GM12878 (cell line): ENCODE measurements around the gene POT1. TPM values are rescaled to one million over a fixed set of nuclear protein-coding genes. Genes with fewer than 3 reads are reported as not detected.

Source experiments
- ATAC-seq: fragments of 200-7000 bp; cut with Tn5 transposase; 3 replicates; pipeline ENCODE4 v1.9.1; 2020; ENCODE audit warnings: mild to moderate bottlenecking, moderate library complexity
- BruUV-seq: library from RNA; stranded (reverse); fragments of 400-500 nt; replicated peaks from 2 replicates; lab custom pipeline; 2021; lab: Mats Ljungman, UMichigan
- CTCF ChIA-PET: fragments of 300-600 bp; sonication (Branson Sonifier 250); formaldehyde crosslinking; extraction: SDS; loops from one replicate; lab custom pipeline; 2021; ENCODE audit warnings: inconsistent platforms; lab: Yijun Ruan, JAX
- POLR2A ChIA-PET: fragments of 350-600 bp; formaldehyde crosslinking; extraction: SDS; loops from one replicate; lab custom pipeline; 2021; ENCODE audit warnings: inconsistent platforms; lab: Charles Lee
- RAD21 ChIA-PET: fragments of 300-600 bp; sonication (Branson Sonifier 250); formaldehyde crosslinking; loops from one replicate; lab custom pipeline; 2023; ENCODE audit warnings: antibody characterized with exemption; ENCODE audit not compliant: unreplicated experiment; lab: Charles Lee
- SMC1A ChIA-PET: fragments of 300-600 bp; sonication (Branson Sonifier 250); formaldehyde crosslinking; loops from one replicate; lab custom pipeline; 2023; ENCODE audit not compliant: unreplicated experiment, uncharacterized antibody; lab: Charles Lee
- DNase-seq: peaks from one replicate; pipeline ENCODE4 v3.0.0-alpha.2; 2011; ENCODE audit warnings: low read depth, low spot score
- FAIRE-seq: peaks from 3 replicates; lab custom pipeline; 2011; peaks lifted over from hg19 to GRCh38; lab: Jason Lieb, UNC
- H2AFZ ChIP-seq: 2 replicates; pipeline ENCODE4 v1.6.0; 2011; ENCODE audit warnings: low read depth, low read length, control low read depth; ENCODE audit not compliant: control insufficient read depth
- H3K27ac ChIP-seq: 2 replicates; pipeline ENCODE4 v1.5.1; 2011; ENCODE audit warnings: control low read depth; ENCODE audit not compliant: control insufficient read depth, insufficient read depth
- H3K27me3 ChIP-seq, 2 experiments: replicated peaks in 1 of 2; 2 replicates each; pipeline versions ENCODE4 v1.6.0 to v1.6.1; 2011; ENCODE audit warnings: low read length in 1 of 2; ENCODE audit not compliant: control insufficient read depth in 2 of 2, insufficient read depth in 2 of 2
- H3K36me3 ChIP-seq, 2 experiments: 2 replicates each; pipeline ENCODE4 v1.5.1; 2011; ENCODE audit warnings: low read length in 1 of 2; ENCODE audit not compliant: control insufficient read depth in 2 of 2, insufficient read depth in 2 of 2
- H3K4me1 ChIP-seq: 2 replicates; pipeline ENCODE4 v1.6.1; 2011; ENCODE audit warnings: mild to moderate bottlenecking, low read length, moderate library complexity, mixed read lengths; ENCODE audit not compliant: control insufficient read depth, insufficient read depth
- H3K4me2 ChIP-seq: 2 replicates; pipeline ENCODE4 v1.6.0; 2011; ENCODE audit warnings: control low read depth; ENCODE audit not compliant: control insufficient read depth, insufficient read depth
- H3K4me3 ChIP-seq: fragments of 200-600 bp; sonication (generic); 2 replicates; pipeline ENCODE4 v1.5.1; 2016
- H3K79me2 ChIP-seq: 2 replicates; pipeline ENCODE4 v1.6.0; 2011; ENCODE audit warnings: low read length; ENCODE audit not compliant: control insufficient read depth, insufficient read depth
- H3K9ac ChIP-seq: 2 replicates; pipeline ENCODE4 v1.8.0; 2011; ENCODE audit warnings: low read length, control low read depth, mixed read lengths; ENCODE audit not compliant: control insufficient read depth, insufficient read depth
- H3K9me3 ChIP-seq: replicated peaks from 3 replicates; pipeline ENCODE4 v1.5.1; 2011; ENCODE audit warnings: mild to moderate bottlenecking, low read length; ENCODE audit not compliant: control insufficient read depth, insufficient read depth
- H4K20me1 ChIP-seq: 2 replicates; pipeline ENCODE4 v1.6.0; 2011; ENCODE audit not compliant: control insufficient read depth, insufficient read depth
- BHLHE40 ChIP-seq, 2 experiments: fragments of 450-650 bp in 1 of 2; IDR thresholded peaks; 2 replicates each; pipeline ENCODE4 v1.6.1; 2011 to 2017; ENCODE audit warnings: low read depth in 2 of 2, borderline replicate concordance in 1 of 2, improper control_type of control experiment in 1 of 2, low read length in 1 of 2, mild to moderate bottlenecking in 1 of 2
- EP300 ChIP-seq, 2 experiments: fragments of 150-350 bp in 1 of 2; IDR thresholded peaks; 2 replicates each; pipeline ENCODE4 v1.6.1; 2011 to 2012; ENCODE audit warnings: low read depth in 2 of 2, low read length in 2 of 2, borderline replicate concordance in 1 of 2, improper control_type of control experiment in 1 of 2, inconsistent platforms in 1 of 2; ENCODE audit not compliant: control insufficient read depth in 1 of 2
- RB1 ChIP-seq: fragments of 450-650 bp; formaldehyde crosslinking; IDR thresholded peaks from 2 replicates; pipeline ENCODE4 v1.6.1; 2017; ENCODE audit warnings: mild to moderate bottlenecking, borderline replicate concordance
- RCOR1 ChIP-seq: conservative IDR thresholded peaks from 2 replicates; pipeline ENCODE4 v1.6.1; 2012; ENCODE audit warnings: low read depth, low read length, improper control_type of control experiment
- RUNX3 ChIP-seq: IDR thresholded peaks from 2 replicates; pipeline ENCODE4 v1.6.1; 2012; ENCODE audit warnings: low read length, inconsistent platforms
- SIX5 ChIP-seq: IDR thresholded peaks from 2 replicates; pipeline ENCODE4 v1.6.1; 2011; ENCODE audit warnings: mild to moderate bottlenecking, low read depth, low read length, moderate library complexity; ENCODE audit not compliant: severe bottlenecking
- SMAD1 ChIP-seq: fragments of 450-650 bp; IDR thresholded peaks from 2 replicates; pipeline ENCODE4 v1.6.1; 2018; ENCODE audit warnings: mild to moderate bottlenecking, low read depth; ENCODE audit not compliant: partially characterized antibody
- SMARCA5 ChIP-seq: fragments of 450-650 bp; IDR thresholded peaks from 2 replicates; pipeline ENCODE4 v1.6.1; 2017; ENCODE audit warnings: mild to moderate bottlenecking
- SMC3 ChIP-seq: IDR thresholded peaks from 2 replicates; pipeline ENCODE4 v1.6.1; 2011; ENCODE audit warnings: low read length, improper control_type of control experiment, borderline replicate concordance
- SRF ChIP-seq, 2 experiments: IDR thresholded peaks; 2 replicates each; pipeline ENCODE4 v1.6.1; 2011; ENCODE audit warnings: low read depth in 2 of 2, low read length in 2 of 2, mild to moderate bottlenecking in 1 of 2, moderate library complexity in 1 of 2
- WRNIP1 ChIP-seq: IDR thresholded peaks from 2 replicates; pipeline ENCODE4 v1.6.1; 2011; ENCODE audit warnings: low read depth, low read length, improper control_type of control experiment, borderline replicate concordance
- WGBS: methylation state at CpG from one replicate; pipeline ENCODE4 v1.1.6; 2016; ENCODE audit warnings: low lambda C conversion rate; ENCODE audit not compliant: insufficient replicate concordance, insufficient coverage; ENCODE audit errors: missing lambda C conversion rate; 5-methylcytosine and 5-hydroxymethylcytosine counted together
- in situ Hi-C: fragments of 300-500 bp; cut with MboI; formaldehyde crosslinking; loops from 9 replicates; pipeline ENCODE4 v1.14.3; 2018; ENCODE audit warnings: mixed read lengths
- intact Hi-C: fragments of 100-400 bp; cut with micrococcal nuclease; formaldehyde crosslinking; loops from one replicate; pipeline ENCODE4 v1.14.2; 2022; ENCODE audit not compliant: unreplicated experiment
- polyA plus RNA-seq, 11 experiments: library from polyadenylated mRNA; depleted of rRNA in 4 of 11; unstranded in 6 of 11; stranded (reverse) in 5 of 11; fragments of >200 nt; fragmentation: Nextera tagmentation in 4 of 11; fragmentation: Illumina TruSeq in 1 of 11; extraction: Ambion mirVana in 4 of 11; extraction: Trizol in 1 of 11; gene quantifications; 1 replicate in 1 of 11; 2 replicates in 10 of 11; pipeline versions ENCODE4 v1.2.1 to v1.2.3, GENCODE V29; 2011 to 2016; ENCODE audit warnings: inconsistent platforms in 2 of 11, missing spikeins in 2 of 11, low read depth in 1 of 11
- total RNA-seq, 4 experiments: library from RNA; depleted of rRNA in 3 of 4; stranded (reverse); fragments of >200 nt in 3 of 4; fragmentation: Illumina TruSeq in 1 of 4; extraction: Trizol in 1 of 4; gene quantifications; 2 replicates each; pipeline versions ENCODE4 v1.2.1 to v1.2.3, GENCODE V29; 2013 to 2021
- TF ChIP-seq, protein P1 (sequence below): fragments of 450-650 bp; formaldehyde crosslinking; IDR thresholded peaks from 2 replicates; pipeline ENCODE4 v1.4.0; 2020; ENCODE audit warnings: mild to moderate bottlenecking, moderate library complexity

Gene POT1
- total and polyA plus RNA-seq, 10 of the 15 experiments (the other 5 are each of a cell fraction or from before 2014, with no cell fraction given), result 16.3 to 87.0 (median 33.9) TPM

GRCh38 chr7:124810605-124811004, 119.0 kb downstream of the POT1 start:
- FAIRE-seq, result no peak
- Histone ChIP-seq H3K79me2 (no peaks in the 10 kb centered on the region), H3K4me3 (no peak overlapping the region), H3K4me2 (no peak overlapping the region), H3K27me3 (no peaks in the 10 kb centered on the region), H3K27ac (no peak overlapping the region), H3K4me1 (no peaks in the 10 kb centered on the region), H3K9me3 (no peaks in the 10 kb centered on the region), H3K9ac (no peak overlapping the region), H2AFZ (no peak overlapping the region), H3K36me3 (no peaks in the 10 kb centered on the region), H4K20me1 (no peaks in the 10 kb centered on the region)
- ATAC-seq, result no peak
- BruUV-seq, result no TSS peak
- 31% methylated on average over 3 of the region's 3 CpGs for WGBS
- ChIA-PET SMC1A (no interaction called here), CTCF (interaction anchor here (1.0 kb wide), 1 partner anchor 20 kb away, joined by 4 read pairs; no protein-coding TSS in a partner anchor), RAD21 (no interaction called here), POLR2A (no interaction called here)
- no peak for TF ChIP-seq RUNX3
- TF ChIP-seq SMC3, result no peak
- TF ChIP-seq SRF (IDR thresholded peaks at IDR 0.05; ENCODE audit: low read depth in 2 of 2, low read length in 2 of 2), result no peak
- TF ChIP-seq BHLHE40 (IDR thresholded peaks at IDR 0.05; ENCODE audit: borderline replicate concordance in 1 of 2, low read depth in 2 of 2, low read length in 1 of 2), result no peak
- no peak for TF ChIP-seq WRNIP1
- TF ChIP-seq RCOR1, result no peak
- intact Hi-C loops (no loop called here), in situ Hi-C loops (no loop called here)
- DNase-seq, result no peak

DNA sequence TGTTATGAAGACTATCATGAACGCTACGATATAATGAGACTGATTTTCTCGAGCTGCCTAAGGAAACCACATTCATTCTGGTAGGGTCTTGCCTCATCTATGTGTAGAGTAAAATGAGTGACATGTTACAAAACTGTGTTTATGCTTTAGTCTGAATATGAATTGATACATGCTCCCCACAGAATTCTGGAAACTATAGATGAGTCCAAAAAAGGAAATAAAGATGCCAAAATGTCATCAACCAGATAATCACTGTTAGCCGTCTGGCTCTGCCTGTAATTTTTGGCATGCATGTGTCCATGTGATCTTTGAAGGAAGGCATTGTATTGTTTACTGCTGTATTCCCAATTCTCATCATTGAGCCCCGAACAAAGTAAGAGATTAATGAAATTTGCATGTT, 121.4 kb downstream of the POT1 start:
- WGBS, result 28% methylated on average over 5 of the region's 5 CpGs
- RAD21 ChIA-PET, result no interaction called here
- TF ChIP-seq EP300 (IDR thresholded peaks at IDR 0.05; ENCODE audit: borderline replicate concordance in 1 of 2, control insufficient read depth in 1 of 2, low read depth in 2 of 2, low read length in 2 of 2), result no peak
- no peak for TF ChIP-seq RB1
- no peak for TF ChIP-seq SMAD1
- no peak for TF ChIP-seq SIX5
- no peak for TF ChIP-seq SMARCA5
- TF ChIP-seq, protein P1, sequence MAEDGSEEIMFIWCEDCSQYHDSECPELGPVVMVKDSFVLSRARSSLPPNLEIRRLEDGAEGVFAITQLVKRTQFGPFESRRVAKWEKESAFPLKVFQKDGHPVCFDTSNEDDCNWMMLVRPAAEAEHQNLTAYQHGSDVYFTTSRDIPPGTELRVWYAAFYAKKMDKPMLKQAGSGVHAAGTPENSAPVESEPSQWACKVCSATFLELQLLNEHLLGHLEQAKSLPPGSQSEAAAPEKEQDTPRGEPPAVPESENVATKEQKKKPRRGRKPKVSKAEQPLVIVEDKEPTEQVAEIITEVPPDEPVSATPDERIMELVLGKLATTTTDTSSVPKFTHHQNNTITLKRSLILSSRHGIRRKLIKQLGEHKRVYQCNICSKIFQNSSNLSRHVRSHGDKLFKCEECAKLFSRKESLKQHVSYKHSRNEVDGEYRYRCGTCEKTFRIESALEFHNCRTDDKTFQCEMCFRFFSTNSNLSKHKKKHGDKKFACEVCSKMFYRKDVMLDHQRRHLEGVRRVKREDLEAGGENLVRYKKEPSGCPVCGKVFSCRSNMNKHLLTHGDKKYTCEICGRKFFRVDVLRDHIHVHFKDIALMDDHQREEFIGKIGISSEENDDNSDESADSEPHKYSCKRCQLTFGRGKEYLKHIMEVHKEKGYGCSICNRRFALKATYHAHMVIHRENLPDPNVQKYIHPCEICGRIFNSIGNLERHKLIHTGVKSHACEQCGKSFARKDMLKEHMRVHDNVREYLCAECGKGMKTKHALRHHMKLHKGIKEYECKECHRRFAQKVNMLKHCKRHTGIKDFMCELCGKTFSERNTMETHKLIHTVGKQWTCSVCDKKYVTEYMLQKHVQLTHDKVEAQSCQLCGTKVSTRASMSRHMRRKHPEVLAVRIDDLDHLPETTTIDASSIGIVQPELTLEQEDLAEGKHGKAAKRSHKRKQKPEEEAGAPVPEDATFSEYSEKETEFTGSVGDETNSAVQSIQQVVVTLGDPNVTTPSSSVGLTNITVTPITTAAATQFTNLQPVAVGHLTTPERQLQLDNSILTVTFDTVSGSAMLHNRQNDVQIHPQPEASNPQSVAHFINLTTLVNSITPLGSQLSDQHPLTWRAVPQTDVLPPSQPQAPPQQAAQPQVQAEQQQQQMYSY (CRISPR knock-in tag), result no peak

More for the DNA sequence above, 121.4 kb downstream of the POT1 start:
- in situ Hi-C loops (no loop called here), intact Hi-C loops (no loop called here)
- no TSS peak for BruUV-seq
- no peaks in the 10 kb centered on the region for H3K27me3 ChIP-seq
- no peak for ATAC-seq
- CTCF ChIA-PET, result no interaction called here
- no peaks in the 10 kb centered on the region for H3K36me3 ChIP-seq
- H4K20me1 ChIP-seq, result no peaks in the 10 kb centered on the region
- SMC1A ChIA-PET, result no interaction called here
- no peak for FAIRE-seq
- DNase-seq, result no peak
- H3K4me3 ChIP-seq, result no peak overlapping the region
- H2AFZ ChIP-seq, result no peak overlapping the region
- no peaks in the 10 kb centered on the region for H3K79me2 ChIP-seq
- no peak overlapping the region for H3K27ac ChIP-seq
- H3K4me1 ChIP-seq, result no peaks in the 10 kb centered on the region
- no peak overlapping the region for H3K9ac ChIP-seq
- POLR2A ChIA-PET, result no interaction called here
- no peaks in the 10 kb centered on the region for H3K9me3 ChIP-seq
- no peak overlapping the region for H3K4me2 ChIP-seq
